ENCODE measurements around the gene ZCCHC9. TPM values are rescaled to one million over a fixed set of nuclear protein-coding genes. Genes with fewer than 3 reads are reported as not detected.
"Not testable (repeated sequence)": the region's sequence is repeated elsewhere in the genome, so short reads cannot be mapped to it uniquely, and the experiment has no call there.

ZCCHC9 gene
- total and polyA plus RNA-seq, 2 donors from 2014 or later = 20.1 to 23.0 TPM

DNA sequence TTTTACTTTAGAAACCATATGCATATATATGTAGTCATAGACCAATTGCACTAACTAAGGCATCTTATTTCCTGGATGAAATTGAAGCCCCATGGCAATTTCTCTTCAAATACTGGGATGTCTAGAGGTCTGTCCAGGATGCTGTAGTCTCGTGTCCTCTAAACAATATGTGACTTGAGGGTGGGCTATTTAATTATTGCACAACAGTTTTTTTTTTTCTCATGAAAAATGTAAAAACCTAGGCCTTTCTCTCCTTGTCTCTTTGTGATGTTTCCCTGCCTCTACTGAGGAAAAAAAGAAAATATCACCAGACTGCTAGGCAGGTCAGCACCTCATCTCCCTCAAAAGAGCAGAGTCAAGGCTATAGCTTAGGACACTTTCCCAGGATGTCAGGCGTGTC, 34.6 kb downstream of the ZCCHC9 start:
- H3K9ac ChIP-seq (ENCODE audit: low read length in 3 of 3) = no peak overlapping the region
- no peaks in the 10 kb centered on the region for H3K4me1 ChIP-seq (ENCODE audit: control insufficient read depth in 2 of 3, insufficient read depth in 2 of 3, low read depth in 1 of 3, low read length in 3 of 3)
- H3K4me3 ChIP-seq (ENCODE audit: low read length in 3 of 3) = no peak overlapping the region
- no peak for FAIRE-seq
- no peaks in the 10 kb centered on the region for H3K36me3 ChIP-seq (ENCODE audit: control insufficient read depth in 2 of 3, insufficient read depth in 3 of 3, low read length in 3 of 3)
- no peaks in the 10 kb centered on the region for H3K9me3 ChIP-seq (ENCODE audit: control insufficient read depth in 2 of 3, insufficient read depth in 1 of 3, low read length in 3 of 3)
- no peak for DNase-seq
- TF ChIP-seq, protein P1, sequence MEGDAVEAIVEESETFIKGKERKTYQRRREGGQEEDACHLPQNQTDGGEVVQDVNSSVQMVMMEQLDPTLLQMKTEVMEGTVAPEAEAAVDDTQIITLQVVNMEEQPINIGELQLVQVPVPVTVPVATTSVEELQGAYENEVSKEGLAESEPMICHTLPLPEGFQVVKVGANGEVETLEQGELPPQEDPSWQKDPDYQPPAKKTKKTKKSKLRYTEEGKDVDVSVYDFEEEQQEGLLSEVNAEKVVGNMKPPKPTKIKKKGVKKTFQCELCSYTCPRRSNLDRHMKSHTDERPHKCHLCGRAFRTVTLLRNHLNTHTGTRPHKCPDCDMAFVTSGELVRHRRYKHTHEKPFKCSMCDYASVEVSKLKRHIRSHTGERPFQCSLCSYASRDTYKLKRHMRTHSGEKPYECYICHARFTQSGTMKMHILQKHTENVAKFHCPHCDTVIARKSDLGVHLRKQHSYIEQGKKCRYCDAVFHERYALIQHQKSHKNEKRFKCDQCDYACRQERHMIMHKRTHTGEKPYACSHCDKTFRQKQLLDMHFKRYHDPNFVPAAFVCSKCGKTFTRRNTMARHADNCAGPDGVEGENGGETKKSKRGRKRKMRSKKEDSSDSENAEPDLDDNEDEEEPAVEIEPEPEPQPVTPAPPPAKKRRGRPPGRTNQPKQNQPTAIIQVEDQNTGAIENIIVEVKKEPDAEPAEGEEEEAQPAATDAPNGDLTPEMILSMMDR (IDR thresholded peaks at IDR 0.05; ENCODE audit: borderline replicate concordance, extremely low read depth, insufficient read depth) = no peak
- H3K27ac ChIP-seq (ENCODE audit: low read depth in 2 of 2, low read length in 2 of 2) = no peak overlapping the region
- H3K27me3 ChIP-seq (ENCODE audit: control insufficient read depth, insufficient read depth, low read length) = no peaks in the 10 kb centered on the region
- intact Hi-C loops (cut with DNase I) = no loop called here

DNA sequence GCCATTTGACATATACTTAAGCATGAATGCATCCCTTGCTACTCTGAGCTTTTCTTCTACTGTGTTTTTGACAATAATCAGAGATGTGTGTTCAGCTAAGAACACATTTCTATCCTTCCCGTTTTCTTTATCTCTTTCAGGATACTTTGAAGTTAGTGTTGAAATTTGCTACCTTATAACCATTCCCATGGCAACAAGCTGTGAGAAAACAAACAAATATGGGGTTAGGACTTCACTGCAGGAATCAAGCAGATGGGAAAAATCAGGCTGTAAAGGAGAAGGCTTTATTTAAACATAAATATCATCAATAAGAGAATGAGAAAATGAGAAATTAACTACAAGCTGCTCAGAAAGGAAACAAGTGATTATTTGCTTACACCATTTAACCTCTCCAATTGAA, 35.2 kb downstream of the ZCCHC9 start:
- Histone ChIP-seq H3K9ac (ENCODE audit: low read length in 3 of 3) (no peak overlapping the region), H3K4me1 (ENCODE audit: control insufficient read depth in 2 of 3, insufficient read depth in 2 of 3, low read depth in 1 of 3, low read length in 3 of 3) (peaks cover 0 to 6% (median 0%) of the 10 kb centered on the region in 3 donors), H3K9me3 (ENCODE audit: control insufficient read depth in 2 of 3, insufficient read depth in 1 of 3, low read length in 3 of 3) (no peaks in the 10 kb centered on the region), H3K4me3 (ENCODE audit: low read length in 3 of 3) (no peak overlapping the region), H3K27me3 (ENCODE audit: control insufficient read depth, insufficient read depth, low read length) (no peaks in the 10 kb centered on the region), H3K36me3 (ENCODE audit: control insufficient read depth in 2 of 3, insufficient read depth in 3 of 3, low read length in 3 of 3) (no peaks in the 10 kb centered on the region), H3K27ac (ENCODE audit: low read depth in 2 of 2, low read length in 2 of 2) (no peak overlapping the region)
- no peak for FAIRE-seq
- DNase-seq = peak in 2 of 5 donors; percentile 46 to 56
- TF ChIP-seq, protein P1 (IDR thresholded peaks at IDR 0.05; ENCODE audit: borderline replicate concordance, extremely low read depth, insufficient read depth) = no peak
- intact Hi-C loops (cut with DNase I) = no loop called here

DNA sequence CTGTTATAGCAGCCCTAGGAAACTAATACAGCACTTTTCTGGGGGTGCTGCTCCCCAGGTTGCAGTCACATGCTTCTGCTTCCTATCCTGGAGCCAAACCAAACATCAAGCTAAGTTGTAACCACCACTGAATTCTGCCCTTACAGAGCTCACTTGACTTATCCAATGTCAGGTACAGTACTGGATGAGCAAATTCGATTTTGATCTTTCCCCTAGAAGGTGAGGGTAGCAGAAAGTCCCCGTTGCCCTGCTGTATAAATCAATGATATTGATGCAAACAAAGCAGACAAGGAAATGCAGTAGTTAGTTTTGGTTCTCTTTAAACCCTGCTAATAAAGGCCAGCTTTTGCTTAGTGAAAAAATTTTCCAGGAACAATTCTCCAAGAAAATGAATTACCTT, 36.4 kb downstream of the ZCCHC9 start:
- no peak overlapping the region for H3K9ac ChIP-seq (ENCODE audit: low read length in 3 of 3)
- TF ChIP-seq, protein P1 (IDR thresholded peaks at IDR 0.05; ENCODE audit: borderline replicate concordance, extremely low read depth, insufficient read depth) = no peak
- FAIRE-seq = no peak
- H3K27me3 ChIP-seq (ENCODE audit: control insufficient read depth, insufficient read depth, low read length) = no peaks in the 10 kb centered on the region
- no peak overlapping the region for H3K4me3 ChIP-seq (ENCODE audit: low read length in 3 of 3)
- DNase-seq = no peak
- intact Hi-C loops (cut with DNase I) = no loop called here
- no peak overlapping the region for H3K27ac ChIP-seq (ENCODE audit: low read depth in 2 of 2, low read length in 2 of 2)
- H3K4me1 ChIP-seq (ENCODE audit: control insufficient read depth in 2 of 3, insufficient read depth in 2 of 3, low read depth in 1 of 3, low read length in 3 of 3) = peaks cover 0 to 6% (median 0%) of the 10 kb centered on the region in 3 donors
- no peaks in the 10 kb centered on the region for H3K36me3 ChIP-seq (ENCODE audit: control insufficient read depth in 2 of 3, insufficient read depth in 3 of 3, low read length in 3 of 3)
- H3K9me3 ChIP-seq (ENCODE audit: control insufficient read depth in 2 of 3, insufficient read depth in 1 of 3, low read length in 3 of 3) = no peaks in the 10 kb centered on the region

DNA sequence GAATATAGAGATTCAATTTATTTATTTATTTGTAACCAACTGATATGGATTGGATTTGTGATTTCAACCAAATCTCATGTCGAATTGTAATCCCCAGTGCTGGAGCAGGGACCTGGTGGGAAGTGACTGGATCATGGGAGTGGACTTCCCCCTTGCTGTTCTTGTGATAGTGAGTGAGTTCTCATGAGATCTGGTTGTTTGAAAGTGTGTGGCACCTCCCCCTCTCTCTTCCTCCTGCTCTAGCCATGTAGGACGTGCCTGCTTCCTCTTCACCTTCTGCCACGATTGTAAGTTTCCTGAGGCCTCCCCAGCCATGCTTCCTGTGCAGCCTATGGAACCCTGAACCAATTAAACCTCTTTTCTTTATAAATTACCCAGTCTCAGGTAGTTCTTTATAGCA, 36.8 kb downstream of the ZCCHC9 start:
- H3K9me3 ChIP-seq (ENCODE audit: control insufficient read depth in 2 of 3, insufficient read depth in 1 of 3, low read length in 3 of 3); H3K36me3 ChIP-seq (ENCODE audit: control insufficient read depth in 2 of 3, insufficient read depth in 3 of 3, low read length in 3 of 3); DNase-seq; FAIRE-seq; H3K9ac ChIP-seq (ENCODE audit: low read length in 3 of 3); H3K27me3 ChIP-seq (ENCODE audit: control insufficient read depth, insufficient read depth, low read length); H3K4me1 ChIP-seq (ENCODE audit: control insufficient read depth in 2 of 3, insufficient read depth in 2 of 3, low read depth in 1 of 3, low read length in 3 of 3); H3K4me3 ChIP-seq (ENCODE audit: low read length in 3 of 3); H3K27ac ChIP-seq (ENCODE audit: low read depth in 2 of 2, low read length in 2 of 2); intact Hi-C loops (cut with DNase I): not testable (repeated sequence)
